ENCODE data around the gene CARD11.

CARD11 gene

GRCh38 chr7:2892549-2892948 is 151.1 kb downstream of the CARD11 start:
- TF ChIP-seq RARB (CRISPR knock-in tag; IDR thresholded peaks at IDR 0.05) = no peak
- no peak for TF ChIP-seq ZC3H10 (CRISPR knock-in tag; IDR thresholded peaks at IDR 0.05)
- no peak for TF ChIP-seq ZFP30 (CRISPR knock-in tag; IDR thresholded peaks at IDR 0.05)
- no peak for TF ChIP-seq ARNTL (CRISPR knock-in tag; IDR thresholded peaks at IDR 0.05; ENCODE audit: borderline replicate concordance, low read depth)
- TF ChIP-seq POU6F1 (CRISPR knock-in tag; IDR thresholded peaks at IDR 0.05; ENCODE audit: borderline replicate concordance, low read depth) = no peak
- no peak for TF ChIP-seq TSHZ2 (CRISPR knock-in tag; IDR thresholded peaks at IDR 0.05)
- no peak for TF ChIP-seq PPARA (CRISPR knock-in tag; IDR thresholded peaks at IDR 0.05; ENCODE audit: borderline replicate concordance)
- TF ChIP-seq ZNF8 (CRISPR knock-in tag; IDR thresholded peaks at IDR 0.05) = no peak
- no peak for TF ChIP-seq ISL1 (CRISPR knock-in tag; IDR thresholded peaks at IDR 0.05)
- no peak for TF ChIP-seq SNAI2 (CRISPR knock-in tag; IDR thresholded peaks at IDR 0.05)
- TF ChIP-seq CSDC2 (CRISPR knock-in tag; IDR thresholded peaks at IDR 0.05) = no peak
- no peak for TF ChIP-seq GLIS3 (CRISPR knock-in tag; IDR thresholded peaks at IDR 0.05)
- TF ChIP-seq TOX (CRISPR knock-in tag; IDR thresholded peaks at IDR 0.05; ENCODE audit: borderline replicate concordance) = no peak
- no peak for TF ChIP-seq TCF4 (CRISPR knock-in tag; IDR thresholded peaks at IDR 0.05; ENCODE audit: borderline replicate concordance)
- TF ChIP-seq CSRNP3 (CRISPR knock-in tag; IDR thresholded peaks at IDR 0.05) = no peak
- no peak for TF ChIP-seq OSR1 (CRISPR knock-in tag; IDR thresholded peaks at IDR 0.05)
- TF ChIP-seq CREB5 (CRISPR knock-in tag; IDR thresholded peaks at IDR 0.05; ENCODE audit: low read depth) = no peak
- no peak for TF ChIP-seq ZNF70 (CRISPR knock-in tag; IDR thresholded peaks at IDR 0.05)
- no peak for TF ChIP-seq ZFP3 (CRISPR knock-in tag; IDR thresholded peaks at IDR 0.05)
- TF ChIP-seq ESRRG (CRISPR knock-in tag; IDR thresholded peaks at IDR 0.05) = no peak
- ATAC-seq = no peak

GRCh38 chr7:2887816-2888215 is 155.9 kb downstream of the CARD11 start:
- no peak for ATAC-seq

More at GRCh38 chr7:2887816-2888215, 155.9 kb downstream of the CARD11 start:
- TF ChIP-seq PPARA (CRISPR knock-in tag; IDR thresholded peaks at IDR 0.05; ENCODE audit: borderline replicate concordance) (no peak), POU6F1 (CRISPR knock-in tag; IDR thresholded peaks at IDR 0.05; ENCODE audit: borderline replicate concordance, low read depth) (no peak), ZNF565 (CRISPR knock-in tag; conservative IDR thresholded peaks at IDR 0.05; ENCODE audit: low read depth) (no peak), SNAI2 (CRISPR knock-in tag; IDR thresholded peaks at IDR 0.05) (no peak), GLIS3 (CRISPR knock-in tag; IDR thresholded peaks at IDR 0.05) (no peak), CSDC2 (CRISPR knock-in tag; IDR thresholded peaks at IDR 0.05) (no peak), ZFP3 (CRISPR knock-in tag; IDR thresholded peaks at IDR 0.05) (no peak), BACH2 (CRISPR knock-in tag; IDR thresholded peaks at IDR 0.05; ENCODE audit: borderline replicate concordance) (no peak), TCF4 (CRISPR knock-in tag; IDR thresholded peaks at IDR 0.05; ENCODE audit: borderline replicate concordance) (no peak), ZC3H10 (CRISPR knock-in tag; IDR thresholded peaks at IDR 0.05) (no peak), ZNF8 (CRISPR knock-in tag; IDR thresholded peaks at IDR 0.05) (no peak)

Measured in SK-N-SH treated with all-trans-retinoic acid at 6 μM for 48 hours (cell line).